ENCODE results near the gene NPIPB8.
"Not testable (repeated sequence)": the region's sequence is repeated elsewhere in the genome, so short reads cannot be mapped to it uniquely, and the experiment has no call there.

The NPIPB8 gene

DNA sequence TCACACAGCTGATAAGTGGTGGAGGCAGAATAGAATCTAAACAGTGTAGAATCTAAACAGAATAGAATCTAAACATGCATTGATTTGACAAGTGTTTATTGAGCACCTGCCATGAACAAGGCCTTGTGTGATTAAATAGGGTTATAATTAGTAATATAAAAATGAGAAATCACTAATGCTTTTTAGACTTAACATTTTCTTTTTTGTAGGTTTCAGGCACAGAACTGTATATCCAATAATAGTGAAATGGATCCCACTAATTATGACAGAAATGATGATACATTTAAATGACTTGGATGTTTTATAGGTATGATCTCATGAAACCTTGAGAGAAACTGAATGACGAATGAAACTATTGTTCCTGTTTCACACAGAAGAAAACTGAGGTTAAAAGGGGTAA is at the start of gene NPIPB8:
Gene NPIPB8 (plus strand): TSS at position 301 of the 400 bp plus-strand sequence. CDS start 296 bp downstream, outside the sequence.
- DNase-seq (ENCODE audit: extremely low spot score, insufficient read length, low read depth); FAIRE-seq: not testable (repeated sequence)

DNA sequence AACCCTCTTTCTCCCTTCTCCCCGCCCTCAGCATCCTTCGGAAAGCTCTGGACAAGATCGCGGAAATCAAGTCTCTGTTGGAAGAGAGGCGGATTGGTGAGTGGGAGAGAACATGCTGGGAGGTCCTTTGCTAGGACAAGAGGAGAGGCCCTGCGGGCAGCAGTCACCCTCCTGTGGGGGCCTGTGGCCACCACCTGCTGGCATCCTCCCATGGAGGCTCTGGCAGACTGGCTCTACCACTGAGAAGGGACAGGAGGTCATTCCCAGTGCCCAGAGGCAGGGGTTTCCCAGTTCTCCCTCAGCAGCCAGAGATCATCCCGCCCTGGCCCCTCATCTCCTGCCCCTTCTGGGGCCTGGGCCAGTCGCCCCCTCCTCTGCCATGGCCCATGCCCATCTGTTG is 48.8 kb upstream of the NPIPB8 start:
- FAIRE-seq (no peak), DNase-seq (ENCODE audit: extremely low spot score, insufficient read length, low read depth) (no peak)

DNA sequence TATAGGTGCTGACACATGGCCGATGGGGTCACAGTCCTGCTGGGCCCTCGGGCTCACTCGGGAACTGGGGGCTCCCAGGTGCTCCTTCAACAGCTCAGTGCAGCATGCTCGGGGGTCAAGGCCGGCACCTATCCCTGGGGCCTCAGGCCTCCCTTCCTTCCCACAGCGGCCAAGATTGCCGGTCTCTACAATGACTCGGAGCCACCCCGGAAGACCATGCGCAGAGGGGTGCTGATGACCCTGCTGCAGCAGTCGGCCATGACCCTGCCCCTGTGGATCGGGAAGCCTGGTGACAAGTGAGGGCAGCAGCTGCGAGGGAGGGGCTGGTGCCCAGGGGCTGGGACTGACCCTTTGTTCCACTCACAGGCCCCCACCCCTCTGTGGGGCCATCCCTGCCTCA is 47.9 kb upstream of the NPIPB8 start:
- FAIRE-seq (no peak), DNase-seq (ENCODE audit: extremely low spot score, insufficient read length, low read depth) (no peak)

DNA sequence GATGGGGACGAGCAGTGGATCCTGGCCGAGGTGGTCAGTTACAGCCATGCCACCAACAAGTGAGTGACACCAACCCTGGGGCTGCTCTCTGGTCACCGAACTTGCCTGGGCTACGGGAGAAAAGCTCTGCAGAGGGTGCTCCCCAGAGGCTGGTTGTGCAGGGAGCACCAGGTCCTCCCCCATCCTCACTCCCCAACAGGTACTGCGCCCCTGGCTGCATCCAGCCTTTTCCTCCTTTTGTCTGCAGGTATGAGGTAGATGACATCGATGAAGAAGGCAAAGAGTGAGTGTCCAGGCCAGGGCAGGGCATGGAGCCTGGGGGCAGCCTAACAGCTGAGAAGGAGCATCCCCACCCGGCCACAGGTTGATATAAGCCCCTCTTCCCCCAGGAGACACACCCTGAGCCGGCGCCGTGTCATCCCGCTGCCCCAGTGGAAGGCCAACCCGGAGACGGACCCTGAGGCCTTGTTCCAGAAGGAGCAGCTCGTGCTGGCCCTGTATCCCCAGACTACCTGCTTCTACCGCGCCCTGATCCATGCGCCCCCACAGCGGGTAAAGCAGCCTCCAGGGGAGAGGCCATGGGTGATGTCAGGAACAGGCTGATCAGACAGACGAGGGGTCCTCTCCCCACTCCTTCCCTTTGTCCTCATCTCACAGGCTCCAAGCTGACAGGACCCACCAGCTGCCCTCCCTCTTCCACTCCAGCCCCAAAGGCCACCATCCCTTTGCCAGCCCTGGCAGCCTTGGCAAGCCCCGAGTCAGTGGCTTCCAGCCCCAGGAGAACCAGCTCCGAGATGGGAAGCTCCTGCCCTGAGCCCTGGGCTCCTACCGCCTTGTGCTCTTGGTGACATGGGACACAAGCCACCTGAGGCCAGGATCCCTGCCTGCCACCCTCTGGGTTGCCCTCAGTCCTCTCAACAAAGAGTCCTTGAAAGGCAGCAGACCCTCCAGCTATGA is 47.2 kb upstream of the NPIPB8 start:
- no peak for FAIRE-seq
- DNase-seq (ENCODE audit: extremely low spot score, insufficient read length, low read depth) = no peak

DNA sequence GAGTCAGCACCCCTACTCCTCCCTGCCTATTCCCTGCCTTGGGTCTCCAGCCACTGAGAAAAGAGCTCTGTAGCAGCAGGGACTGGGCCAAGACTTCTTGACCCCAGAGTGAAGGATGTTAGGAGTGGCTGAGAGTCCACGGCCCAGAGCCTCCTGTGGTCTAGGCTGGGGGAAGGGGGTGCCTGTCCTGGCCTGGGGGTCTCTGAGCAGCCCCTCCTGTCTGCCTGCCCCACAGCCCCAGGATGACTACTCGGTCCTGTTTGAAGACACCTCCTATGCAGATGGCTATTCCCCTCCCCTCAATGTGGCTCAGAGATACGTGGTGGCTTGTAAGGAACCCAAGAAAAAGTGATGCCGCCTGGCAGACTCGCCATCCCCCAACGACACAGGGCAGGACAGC is 46.5 kb upstream of the NPIPB8 start:
- FAIRE-seq (no peak), DNase-seq (ENCODE audit: extremely low spot score, insufficient read length, low read depth) (no peak)

DNA sequence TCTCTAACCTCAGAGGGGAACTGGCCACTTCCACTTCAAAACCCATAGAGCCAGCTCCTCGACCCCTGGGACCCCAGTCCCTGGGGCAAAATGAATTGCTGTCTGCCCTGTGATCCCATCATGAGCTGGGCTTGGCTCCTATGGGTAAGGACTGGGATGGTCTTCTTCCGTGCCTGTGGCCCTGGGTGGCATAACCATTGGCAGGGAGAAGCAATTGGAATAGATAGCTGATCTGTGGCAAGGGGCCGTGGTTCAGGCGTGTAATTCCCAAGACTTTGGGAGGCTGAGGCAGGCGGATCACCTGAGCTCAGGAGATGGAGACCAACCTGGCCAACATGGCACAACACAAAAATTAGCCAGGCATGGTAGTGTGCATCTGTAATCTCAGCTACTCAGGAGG is 45.4 kb upstream of the NPIPB8 start:
- DNase-seq (ENCODE audit: extremely low spot score, insufficient read length, low read depth) = no peak
- no peak for FAIRE-seq

DNA sequence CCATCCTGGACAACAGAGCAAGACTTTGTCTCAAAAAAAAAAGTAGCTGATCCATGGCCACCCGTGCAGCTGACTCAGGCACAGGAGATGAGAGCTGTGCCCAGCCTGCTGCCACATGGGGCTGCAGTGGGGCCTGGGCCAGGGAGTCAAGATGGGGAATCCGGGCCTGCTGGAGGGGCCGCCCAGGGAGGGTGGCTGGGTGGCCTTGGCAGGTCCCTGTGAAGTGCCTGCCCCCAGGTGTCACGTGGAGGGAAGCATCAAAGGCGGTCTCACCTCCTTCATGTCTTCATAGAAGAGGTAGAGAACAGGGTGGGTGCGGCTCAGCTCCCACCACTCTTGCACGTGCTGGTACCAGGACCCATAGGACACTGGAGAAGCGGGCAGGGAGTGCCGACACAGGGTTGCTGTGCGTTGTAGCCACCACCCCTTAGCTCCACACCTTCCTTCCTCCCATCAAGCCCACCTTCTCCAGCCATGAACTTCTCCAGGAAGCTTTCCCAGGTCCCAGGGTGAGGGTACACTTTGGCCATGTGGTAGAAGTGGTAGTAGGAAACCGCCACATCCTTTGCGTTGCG is 44.8 kb upstream of the NPIPB8 start:
- FAIRE-seq = no peak
- DNase-seq (ENCODE audit: extremely low spot score, insufficient read length, low read depth) = no peak

DNA sequence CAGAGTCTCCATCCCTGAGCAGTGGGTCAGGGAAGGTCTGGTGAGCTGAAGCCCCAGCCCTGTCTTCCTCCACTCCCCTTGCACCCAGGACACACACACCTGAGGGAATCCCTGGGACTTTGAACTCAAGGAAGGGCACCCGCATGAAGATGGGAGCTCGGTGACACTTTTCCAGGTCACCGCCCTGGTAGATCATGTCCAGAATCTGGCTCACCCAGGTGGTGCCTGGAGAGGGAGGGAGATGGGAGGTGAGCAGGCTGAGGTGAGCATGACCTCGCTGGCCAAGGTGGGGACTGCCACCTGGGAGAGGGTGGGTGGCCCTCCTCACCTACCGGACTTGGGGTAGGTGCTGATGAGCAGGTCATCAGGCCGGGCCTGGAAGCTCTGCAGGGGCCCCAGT is 42.4 kb upstream of the NPIPB8 start:
- not testable (repeated sequence) for DNase-seq (ENCODE audit: extremely low spot score, insufficient read length, low read depth); FAIRE-seq

DNA sequence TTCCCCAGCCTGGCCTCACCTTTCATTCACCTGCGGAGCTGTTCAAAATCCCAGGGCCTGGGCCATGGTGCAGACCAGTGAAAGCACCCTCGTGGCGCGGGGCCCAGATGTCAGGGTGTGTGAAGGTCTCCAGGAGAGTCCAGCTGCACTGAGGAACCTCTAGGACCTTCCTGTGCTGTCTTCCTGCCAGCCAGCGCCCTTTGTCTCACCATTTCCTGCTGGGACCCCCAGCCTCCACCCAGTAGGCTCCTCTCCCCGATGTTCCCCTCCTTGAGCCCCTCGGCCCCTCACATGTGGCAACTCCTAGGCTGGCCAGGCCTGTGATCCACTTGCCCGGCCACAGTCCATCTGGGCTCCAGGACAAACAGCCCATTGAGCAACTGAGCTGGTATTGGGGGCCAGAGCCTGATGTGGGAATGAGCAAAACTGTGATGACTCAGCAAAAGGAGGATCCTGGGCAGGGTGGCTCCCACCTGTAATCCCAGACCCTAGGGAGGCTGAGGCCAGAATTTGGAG is 41.7 kb upstream of the NPIPB8 start:
- FAIRE-seq (no peak), DNase-seq (ENCODE audit: extremely low spot score, insufficient read length, low read depth) (no peak)

DNA sequence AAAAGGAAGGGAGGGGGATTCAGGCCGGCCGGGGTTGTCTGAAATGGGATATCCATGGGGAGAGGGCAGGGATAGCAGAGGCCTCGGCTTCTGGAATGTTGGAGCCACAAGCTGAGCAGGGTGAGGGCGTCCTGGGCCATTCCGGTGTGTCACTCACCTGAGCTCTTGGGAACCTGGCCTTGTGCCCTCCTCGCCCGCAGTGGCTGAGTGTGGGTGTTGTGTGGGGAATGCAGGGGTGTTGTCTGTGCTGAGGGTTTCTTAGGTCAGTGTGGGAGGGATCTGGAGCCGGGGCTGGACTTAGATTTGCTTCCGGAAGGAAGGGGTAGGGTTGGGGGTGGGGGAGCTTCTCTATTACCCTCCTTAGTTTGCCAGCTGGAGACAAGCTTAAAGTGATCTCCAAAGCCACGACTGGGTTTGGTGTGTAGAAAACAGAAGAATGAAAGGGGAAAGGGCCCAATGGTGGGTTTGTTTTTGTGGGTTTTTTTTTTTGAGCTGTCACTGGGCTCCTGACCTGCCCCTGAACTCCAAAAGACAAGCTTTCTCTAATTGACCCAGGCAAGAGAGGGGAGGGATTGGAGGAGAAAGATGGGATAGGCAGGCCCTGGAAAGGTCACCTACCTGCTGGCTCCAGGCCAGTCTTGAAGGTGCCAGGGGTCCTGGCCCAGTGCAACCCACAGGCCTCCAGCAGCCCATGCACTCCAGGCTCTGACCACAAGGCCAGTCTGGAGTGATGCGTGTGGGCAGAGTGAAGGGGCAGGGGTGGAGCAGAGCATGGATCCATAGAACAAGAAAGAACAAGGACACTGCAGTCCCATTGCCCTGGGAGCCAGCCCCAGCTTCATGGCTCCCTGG is 40.8 kb upstream of the NPIPB8 start, which contains the start of gene SULT1A2:
Gene SULT1A2 (minus strand): TSS at position 211 of the 852 bp plus-strand sequence. CDS start 1,120 bp downstream, outside the sequence.
- DNase-seq (ENCODE audit: extremely low spot score, insufficient read length, low read depth) (no peak), FAIRE-seq (no peak)

DNA sequence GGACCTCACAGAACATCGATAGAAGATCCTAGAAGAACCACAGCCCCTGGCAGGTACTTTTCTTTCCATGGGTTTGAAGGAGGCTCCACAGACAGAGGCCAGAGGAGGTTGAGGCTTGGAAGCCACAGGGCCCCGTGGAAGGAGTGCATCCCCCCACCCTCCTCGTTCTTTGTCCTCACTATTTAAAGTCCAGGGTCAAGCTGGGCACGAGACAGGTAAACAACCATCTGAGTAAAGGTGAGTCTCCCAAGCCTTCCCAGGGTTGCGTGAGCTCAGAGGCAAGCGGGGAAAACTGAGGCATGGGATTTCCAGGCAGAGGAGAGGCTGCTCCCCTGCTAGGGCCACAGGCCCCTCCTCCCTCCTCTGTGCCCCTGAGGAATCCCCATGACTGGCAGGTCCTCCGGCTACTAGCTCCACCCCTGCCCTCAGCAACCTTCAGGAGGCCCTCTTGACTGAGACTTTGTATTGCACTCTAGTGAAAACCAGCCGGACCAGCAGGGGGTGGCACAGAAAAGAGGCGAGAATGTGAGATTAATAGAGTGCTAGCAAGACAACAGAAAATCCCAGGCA is 40.1 kb upstream of the NPIPB8 start:
- FAIRE-seq (no peak), DNase-seq (ENCODE audit: extremely low spot score, insufficient read length, low read depth) (no peak)

DNA sequence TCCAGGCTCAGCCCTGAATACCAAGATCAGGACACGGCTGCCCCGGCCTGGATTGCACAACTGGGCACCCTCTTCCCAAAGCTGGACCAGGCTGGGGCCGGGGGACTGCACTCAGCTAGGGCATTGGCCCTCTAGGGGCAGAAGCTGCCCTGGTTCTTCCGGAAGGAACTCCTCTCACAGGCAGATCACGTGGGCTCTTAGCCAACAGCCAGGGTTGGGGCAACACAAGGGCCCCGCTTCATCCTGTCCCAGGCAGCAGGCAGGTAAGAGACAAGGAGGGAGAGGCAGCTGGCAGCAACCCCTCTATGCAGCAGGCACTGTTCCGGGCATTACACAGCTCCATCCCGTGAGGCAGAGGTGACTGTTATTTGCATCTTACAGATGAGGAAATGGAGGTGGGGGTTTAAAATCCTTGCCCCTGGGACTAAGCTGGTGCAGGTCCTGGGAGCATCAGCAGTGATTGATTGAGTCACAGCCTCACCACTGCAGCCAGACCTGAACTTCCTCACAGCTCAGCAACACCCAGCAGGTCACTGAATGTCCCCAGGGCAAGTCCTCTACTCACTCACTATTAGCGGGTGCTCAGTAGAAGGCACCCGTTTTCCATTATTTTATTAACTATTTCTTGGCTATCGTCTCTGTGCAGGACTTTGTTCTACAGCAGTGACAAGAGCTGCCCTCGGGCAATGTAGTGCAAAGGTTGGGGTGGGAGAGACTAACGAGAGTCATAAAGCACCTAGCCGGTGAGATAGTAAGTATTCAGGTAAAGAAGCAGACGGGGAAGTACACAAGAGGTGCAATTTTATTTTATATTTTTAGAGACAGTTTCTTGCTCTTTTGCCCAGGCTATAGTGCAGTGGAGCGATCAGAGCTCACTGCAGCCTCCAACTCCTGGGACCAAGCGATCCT is 38.2 kb upstream of the NPIPB8 start:
- FAIRE-seq = peak; percentile 93
- DNase-seq (ENCODE audit: extremely low spot score, insufficient read length, low read depth) = not testable (repeated sequence)

DNA sequence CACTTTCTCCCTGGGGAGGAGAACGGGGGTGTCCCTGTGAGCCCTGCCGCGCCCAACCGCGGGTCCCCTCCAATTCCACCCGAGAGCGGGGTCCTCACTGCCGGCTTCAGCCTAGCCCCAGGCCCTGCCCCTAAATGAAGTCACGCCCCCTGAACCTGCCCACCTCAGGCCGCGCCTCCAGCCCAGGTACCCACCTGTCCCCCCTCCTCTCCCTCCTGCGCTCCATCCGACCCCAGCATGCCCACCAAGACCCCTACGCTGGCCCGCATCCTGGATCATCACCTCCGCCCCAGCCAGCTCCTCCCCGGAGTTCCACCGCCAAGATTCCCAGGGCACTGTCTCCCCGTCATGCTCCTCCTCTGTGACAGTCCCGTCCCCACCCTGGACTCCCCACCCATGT is 36.9 kb upstream of the NPIPB8 start:
- DNase-seq (ENCODE audit: extremely low spot score, insufficient read length, low read depth); FAIRE-seq: not testable (repeated sequence)

DNA sequence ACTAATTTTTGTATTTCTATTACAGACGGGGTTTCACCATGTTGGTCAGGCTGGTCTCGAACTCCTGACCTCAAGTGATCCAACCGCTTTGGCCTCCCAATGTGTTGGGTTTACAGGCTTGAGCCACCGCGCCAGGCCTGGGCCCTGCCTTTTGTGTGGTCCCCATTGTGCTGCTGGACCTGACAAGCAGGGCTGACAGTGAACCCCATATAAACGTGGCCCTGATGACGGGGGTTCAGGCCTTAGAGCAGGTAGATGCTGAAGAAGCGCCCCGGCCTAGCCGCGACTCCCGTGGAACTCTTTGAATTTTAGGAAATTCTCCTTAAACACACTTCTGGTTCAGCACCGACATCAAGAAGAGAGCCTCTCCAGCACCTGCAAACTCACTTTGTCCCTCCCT is 36.3 kb upstream of the NPIPB8 start:
- peak; percentile 42 for FAIRE-seq
- not testable (repeated sequence) for DNase-seq (ENCODE audit: extremely low spot score, insufficient read length, low read depth)

DNA sequence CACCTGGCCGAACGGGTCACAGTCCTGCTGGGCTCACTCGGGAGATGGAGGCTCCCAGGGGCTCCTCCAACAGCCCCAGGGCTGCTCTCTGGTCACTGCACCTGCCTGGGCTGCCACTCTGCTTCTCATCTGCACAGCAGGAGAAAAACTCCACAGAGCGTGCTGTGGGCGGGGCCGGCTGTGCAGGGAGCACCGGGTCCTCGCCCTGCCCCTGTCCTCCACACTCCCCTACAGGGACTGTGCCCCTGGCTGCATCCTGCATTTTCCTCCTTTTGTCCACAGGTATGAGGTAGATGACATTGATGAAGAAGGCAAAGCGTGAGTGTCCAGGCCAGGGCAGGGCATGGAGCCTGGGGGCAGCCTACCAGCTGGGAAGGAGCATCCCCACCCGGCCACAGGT is 35.8 kb upstream of the NPIPB8 start:
- DNase-seq (ENCODE audit: extremely low spot score, insufficient read length, low read depth); FAIRE-seq: not testable (repeated sequence)

DNA sequence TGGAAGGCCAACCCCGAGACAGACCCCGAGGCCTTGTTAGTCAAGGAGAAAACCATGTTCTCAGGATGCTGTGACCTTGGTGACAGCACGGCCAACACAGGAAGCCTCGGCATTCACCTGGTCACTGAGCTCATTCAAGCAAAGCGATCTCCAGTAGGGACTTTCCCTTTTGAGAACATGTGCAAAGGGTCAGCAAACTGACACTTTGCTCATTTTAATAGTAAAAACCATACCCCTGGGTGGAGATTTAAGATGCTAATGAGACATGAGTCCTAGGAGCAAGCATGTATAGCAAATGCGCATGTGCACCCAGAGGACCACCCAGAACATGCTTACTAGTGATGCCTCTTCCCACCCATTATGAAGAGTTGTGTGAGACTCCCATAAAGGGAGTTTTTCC is 35.3 kb upstream of the NPIPB8 start:
- DNase-seq (ENCODE audit: extremely low spot score, insufficient read length, low read depth) (no peak), FAIRE-seq (peak; percentile 90)

DNA sequence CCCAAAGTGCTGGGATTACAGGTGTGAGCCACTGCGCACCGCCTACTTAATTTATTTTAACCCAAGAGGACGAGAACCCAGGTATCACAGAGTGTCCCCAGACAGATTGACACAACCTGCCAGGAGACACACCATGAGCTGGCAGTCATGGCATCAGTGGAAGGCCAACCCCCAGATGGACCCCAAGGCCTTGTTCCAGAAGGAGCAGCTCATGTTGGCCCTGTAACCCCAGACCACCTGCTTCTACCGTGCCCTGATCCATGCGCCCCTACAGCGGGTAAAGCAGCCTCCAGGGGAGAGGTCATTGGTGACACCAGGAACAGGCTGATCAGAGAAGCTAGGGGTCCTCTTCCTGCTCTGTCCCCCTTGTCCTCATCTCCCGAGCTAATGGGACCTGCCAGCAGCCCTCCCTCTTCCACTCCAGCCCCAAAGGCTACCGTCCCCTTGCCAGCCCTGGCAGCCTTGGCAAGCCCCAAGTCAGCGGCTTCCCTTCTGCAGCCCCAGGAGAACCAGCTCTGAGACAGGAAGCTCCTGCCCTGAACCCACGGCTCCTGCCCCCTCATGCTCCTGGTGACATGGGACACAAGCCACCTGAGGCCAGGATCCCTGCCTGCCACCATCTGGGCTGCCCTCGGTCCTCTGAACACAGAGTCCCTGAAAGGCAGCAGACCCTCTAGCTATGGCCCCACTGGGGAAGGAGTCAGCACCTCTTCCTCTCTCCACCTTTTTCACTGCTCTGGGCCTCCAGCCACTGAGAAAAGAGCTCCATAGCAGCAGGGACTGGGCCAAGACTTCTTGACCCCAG is 34.3 kb upstream of the NPIPB8 start:
- DNase-seq (ENCODE audit: extremely low spot score, insufficient read length, low read depth) (no peak), FAIRE-seq (no peak)

DNA sequence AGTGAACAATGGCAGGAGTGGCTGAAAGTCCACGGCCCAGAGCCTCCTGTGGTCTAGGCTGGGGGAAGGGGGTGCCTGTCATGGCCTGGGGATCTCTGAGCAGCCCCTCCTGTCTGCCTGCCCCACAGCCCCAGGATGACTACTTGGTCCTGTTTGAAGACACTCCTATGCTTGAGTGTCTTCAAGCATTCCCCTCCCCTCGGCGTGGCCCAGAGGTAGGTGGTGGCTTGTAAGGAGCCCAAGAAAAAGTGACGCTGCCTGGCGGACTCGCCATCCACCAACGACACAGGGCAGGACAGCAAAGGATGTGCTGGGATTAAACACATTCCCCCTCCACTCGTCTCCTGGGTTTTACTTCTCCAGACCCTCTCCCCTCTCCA is 33.7 kb upstream of the NPIPB8 start:
- FAIRE-seq (no peak), DNase-seq (ENCODE audit: extremely low spot score, insufficient read length, low read depth) (no peak)

All from GM18507 (cell line).